Measurements from ENCODE around the gene AKR1E2. TPM values are rescaled to one million over a fixed set of nuclear protein-coding genes. Genes with fewer than 3 reads are reported as not detected.

Gene AKR1E2
- total RNA-seq, 5 donors from 2014 or later (not counting 1 experiment from before 2014, with no cell fraction given), result 3.7 to 24.5 (median 10.8) TPM

DNA sequence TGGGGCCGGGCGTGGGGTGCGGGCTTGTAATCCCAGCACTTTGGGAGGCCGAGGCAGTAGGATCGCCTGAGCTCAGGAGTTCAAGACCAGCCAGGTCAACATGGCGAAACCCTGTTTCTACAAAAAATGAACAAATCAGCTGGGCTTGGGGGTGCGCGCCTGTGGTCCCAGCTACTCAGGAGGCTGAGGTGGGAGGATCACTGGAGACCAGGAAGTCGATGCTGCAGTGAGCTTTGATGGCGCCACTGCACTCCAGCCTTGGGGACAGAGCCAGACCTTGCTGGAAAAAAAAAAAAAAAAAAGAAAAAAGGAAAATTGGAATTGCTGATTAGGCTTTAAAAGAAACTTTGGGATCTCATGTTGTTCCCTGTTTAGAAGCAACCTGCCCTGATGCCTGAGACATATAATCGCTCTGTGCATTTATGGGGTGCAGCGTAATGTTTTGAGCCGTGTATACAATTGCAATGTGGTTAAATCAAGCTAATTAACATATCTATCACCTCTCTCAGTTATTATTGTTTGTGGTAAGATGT is 851 bp downstream of the AKR1E2 start:
- Mint-ChIP-seq H3K27me3 (peaks cover 4 to 57% of the 10 kb centered on the region in 2 donors), H3K27ac (peak overlapping the region in 1 of 2 donors; percentile 77), H3K36me3 (no peaks in the 10 kb centered on the region), H3K4me3 (peak overlapping the region; percentile 64 to 76 (median 73)), H3K9me3 (no peaks in the 10 kb centered on the region), H3K4me1 (peaks cover 12 to 44% (median 27%) of the 10 kb centered on the region in 3 donors)
- ATAC-seq (replicated peaks in 1 of 4) (no peak), DNase-seq (no peak)
- H3K9me3 ChIP-seq, result no peaks in the 10 kb centered on the region
- peaks cover 0 to 26% of the 10 kb centered on the region in 2 experiments for H3K27me3 ChIP-seq (replicated peaks in 1 of 2; ENCODE audit: control insufficient read depth in 2 of 2, extremely low read depth in 1 of 2, insufficient read depth in 2 of 2, low read length in 1 of 2)
- H3K4me1 ChIP-seq (ENCODE audit: control insufficient read depth in 1 of 2, extremely low read depth in 1 of 2, insufficient read depth in 2 of 2, low read length in 2 of 2), result peaks cover 4 to 15% of the 10 kb centered on the region in 2 experiments
- ChIA-PET CTCF (interaction anchor here (0.5 to 1.8 kb wide), 6 partner anchors 11 to 482 kb away, joined by 3 to 11 read pairs (median 4); no protein-coding TSS in a partner anchor), POLR2A (interaction anchor here in 1 of 2 donors (0.6 to 0.7 kb wide), 2 partner anchors 598 to 1284 kb away, joined by 6 to 12 read pairs; no protein-coding TSS in a partner anchor)
- no peaks in the 10 kb centered on the region for H3K36me3 ChIP-seq (ENCODE audit: control insufficient read depth in 2 of 2, extremely low read depth in 1 of 2, insufficient read depth in 1 of 2, low read length in 1 of 2)
- 48% methylated on average over 8 of the region's 13 CpGs for WGBS (ENCODE audit: insufficient coverage)
- H3K4me3 ChIP-seq (ENCODE audit: control insufficient read depth in 1 of 2, extremely low read depth in 1 of 2, low read length in 1 of 2), result peak overlapping the region; percentile 17 to 49
- peak overlapping the region; percentile 33 for H3K27ac ChIP-seq (ENCODE audit: low read length)

DNA sequence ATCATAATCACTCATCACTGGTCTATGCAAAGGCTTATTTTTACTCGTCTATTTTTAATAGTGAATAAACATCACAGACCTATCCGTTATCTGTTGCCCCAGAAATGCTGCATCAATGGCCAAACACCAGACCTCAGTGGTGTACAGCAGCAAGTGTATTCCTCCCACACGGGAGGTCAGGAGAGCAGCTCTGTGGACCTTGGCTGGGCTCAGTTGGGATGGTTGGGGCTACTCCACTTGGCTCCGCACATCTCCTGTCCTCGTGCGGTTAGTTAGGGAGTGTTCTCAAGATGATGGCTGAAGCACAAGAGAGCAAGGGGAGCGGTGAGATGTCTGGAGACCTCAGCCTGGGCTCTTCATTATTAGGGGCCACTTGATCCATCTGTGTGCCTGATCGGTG is 2.0 kb downstream of the AKR1E2 start:
- Mint-ChIP-seq H3K4me3 (no peak overlapping the region), H3K36me3 (no peaks in the 10 kb centered on the region), H3K27ac (peak overlapping the region in 1 of 2 donors; percentile 34), H3K4me1 (peaks cover 12 to 45% (median 31%) of the 10 kb centered on the region in 3 donors), H3K9me3 (no peaks in the 10 kb centered on the region), H3K27me3 (peaks cover 4 to 53% of the 10 kb centered on the region in 2 donors)
- no peak overlapping the region for H3K4me3 ChIP-seq (ENCODE audit: control insufficient read depth in 1 of 2, extremely low read depth in 1 of 2, low read length in 1 of 2)
- H3K36me3 ChIP-seq (ENCODE audit: control insufficient read depth in 2 of 2, extremely low read depth in 1 of 2, insufficient read depth in 1 of 2, low read length in 1 of 2), result no peaks in the 10 kb centered on the region
- no peak overlapping the region for H3K27ac ChIP-seq (ENCODE audit: low read length)
- ATAC-seq (replicated peaks in 1 of 4) (no peak), DNase-seq (no peak)
- 77% methylated on average over 5 of the region's 8 CpGs for WGBS (ENCODE audit: insufficient coverage)
- POLR2A ChIA-PET, result interaction anchor here (0.6 kb wide), 2 partner anchors 533 to 1168 kb away, joined by 3 to 6 read pairs; no protein-coding TSS in a partner anchor
- H3K27me3 ChIP-seq (replicated peaks in 1 of 2; ENCODE audit: control insufficient read depth in 2 of 2, extremely low read depth in 1 of 2, insufficient read depth in 2 of 2, low read length in 1 of 2), result peaks cover 0 to 22% of the 10 kb centered on the region in 2 experiments
- no peaks in the 10 kb centered on the region for H3K9me3 ChIP-seq
- H3K4me1 ChIP-seq (ENCODE audit: control insufficient read depth in 1 of 2, extremely low read depth in 1 of 2, insufficient read depth in 2 of 2, low read length in 2 of 2), result peaks cover 4 to 15% of the 10 kb centered on the region in 2 experiments
- CTCF ChIA-PET, result no interaction called here

DNA sequence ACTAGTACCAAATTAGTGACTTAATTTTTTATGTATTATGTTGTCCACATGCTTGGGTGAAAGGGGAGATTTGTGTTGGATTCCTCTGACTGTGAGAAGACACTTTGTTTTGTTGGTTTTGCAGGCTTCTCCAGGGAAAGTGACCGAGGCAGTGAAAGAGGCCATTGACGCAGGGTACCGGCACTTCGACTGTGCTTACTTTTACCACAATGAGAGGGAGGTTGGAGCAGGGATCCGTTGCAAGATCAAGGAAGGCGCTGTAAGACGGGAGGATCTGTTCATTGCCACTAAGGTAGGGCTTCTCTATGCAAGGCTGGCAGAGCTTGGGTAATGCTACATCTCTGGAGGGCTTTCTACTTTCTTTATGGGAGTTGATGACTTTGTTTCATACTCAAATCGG is 4.5 kb downstream of the AKR1E2 start:
- DNase-seq, result no peak
- ChIA-PET CTCF (interaction anchor here in 1 of 2 donors (0.6 kb wide), 1 partner anchor 1593 kb away, joined by 3 read pairs; no protein-coding TSS in a partner anchor), POLR2A (interaction anchor here in 1 of 2 donors (0.6 kb wide), 1 partner anchor 1644 kb away, joined by 3 read pairs; no protein-coding TSS in a partner anchor)
- Histone ChIP-seq H3K36me3 (ENCODE audit: control insufficient read depth in 2 of 2, extremely low read depth in 1 of 2, insufficient read depth in 1 of 2, low read length in 1 of 2) (no peaks in the 10 kb centered on the region), H3K27me3 (replicated peaks in 1 of 2; ENCODE audit: control insufficient read depth in 2 of 2, extremely low read depth in 1 of 2, insufficient read depth in 2 of 2, low read length in 1 of 2) (peaks cover 0 to 15% of the 10 kb centered on the region in 2 experiments), H3K27ac (ENCODE audit: low read length) (no peak overlapping the region), H3K4me3 (ENCODE audit: control insufficient read depth in 1 of 2, extremely low read depth in 1 of 2, low read length in 1 of 2) (no peak overlapping the region), H3K9me3 (no peaks in the 10 kb centered on the region), H3K4me1 (ENCODE audit: control insufficient read depth in 1 of 2, extremely low read depth in 1 of 2, insufficient read depth in 2 of 2, low read length in 2 of 2) (peaks cover 4 to 18% of the 10 kb centered on the region in 2 experiments)
- Mint-ChIP-seq H3K9me3 (no peaks in the 10 kb centered on the region), H3K4me1 (peaks cover 23 to 67% (median 40%) of the 10 kb centered on the region in 3 donors), H3K4me3 (no peak overlapping the region), H3K36me3 (no peaks in the 10 kb centered on the region), H3K27ac (no peak overlapping the region), H3K27me3 (peaks cover 0 to 41% of the 10 kb centered on the region in 2 donors)
- ATAC-seq (replicated peaks in 1 of 4), result no peak
- 96% methylated on average over 7 of the region's 8 CpGs for WGBS (ENCODE audit: insufficient coverage)

DNA sequence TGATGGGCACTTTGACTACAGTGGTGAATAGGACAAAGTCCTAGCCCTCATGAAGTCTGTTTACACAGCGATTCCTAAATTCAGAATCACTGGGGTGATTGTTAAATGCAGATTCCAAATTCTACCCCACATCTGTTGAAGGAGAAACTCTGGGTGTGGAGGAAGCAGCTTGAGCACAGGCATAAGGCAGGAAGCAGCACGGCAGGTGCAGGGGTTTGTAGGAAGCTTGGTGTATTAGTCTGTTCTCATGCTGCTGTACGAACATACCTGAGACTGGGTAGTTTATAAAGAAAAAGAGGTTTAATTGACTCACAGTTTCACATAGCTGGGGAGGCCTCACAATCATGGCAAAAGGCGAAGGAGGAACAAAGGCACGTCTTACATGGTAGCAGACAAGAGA is 5.1 kb downstream of the AKR1E2 start:
- peak overlapping the region in 1 of 2 donors; percentile 77 for H3K27ac Mint-ChIP-seq
- ChIA-PET POLR2A (no interaction called here), CTCF (interaction anchor here in 1 of 2 donors (2.0 kb wide), 1 partner anchor 19 kb away, joined by 7 read pairs; no protein-coding TSS in a partner anchor)

DNA sequence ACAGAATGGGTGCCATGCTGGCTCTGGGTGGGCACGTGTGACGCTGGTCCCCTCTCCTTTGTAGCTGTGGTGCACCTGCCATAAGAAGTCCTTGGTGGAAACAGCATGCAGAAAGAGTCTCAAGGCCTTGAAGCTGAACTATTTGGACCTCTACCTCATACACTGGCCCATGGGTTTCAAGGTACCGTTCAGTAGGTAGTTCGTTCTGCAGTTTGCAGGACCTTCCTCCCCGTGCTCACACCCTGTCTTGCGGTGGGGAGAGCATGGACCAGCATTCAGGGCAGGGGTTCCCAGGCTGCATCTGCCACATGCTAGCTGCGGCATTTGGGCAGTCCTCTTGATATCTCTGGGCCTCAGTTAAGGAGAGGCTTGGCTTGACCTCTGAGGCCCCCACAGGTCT is 7.3 kb downstream of the AKR1E2 start:
- 98% methylated on average over 7 of the region's 7 CpGs for WGBS (ENCODE audit: insufficient coverage)
- CTCF ChIA-PET, result interaction anchor here in 1 of 2 donors (0.7 to 2.0 kb wide), 2 partner anchors 17 to 20 kb away, joined by 3 to 7 read pairs; no protein-coding TSS in a partner anchor
- H3K4me1 Mint-ChIP-seq, result peaks cover 27 to 58% (median 47%) of the 10 kb centered on the region in 3 donors

More for the DNA sequence above, 5.1 kb downstream of the AKR1E2 start:
- ATAC-seq (replicated peaks in 1 of 4) (no peak), DNase-seq (no peak)
- Histone ChIP-seq H3K9me3 (no peaks in the 10 kb centered on the region), H3K27me3 (replicated peaks in 1 of 2; ENCODE audit: control insufficient read depth in 2 of 2, extremely low read depth in 1 of 2, insufficient read depth in 2 of 2, low read length in 1 of 2) (peaks cover 0 to 10% of the 10 kb centered on the region in 2 experiments), H3K4me1 (ENCODE audit: control insufficient read depth in 1 of 2, extremely low read depth in 1 of 2, insufficient read depth in 2 of 2, low read length in 2 of 2) (peaks cover 2 to 18% of the 10 kb centered on the region in 2 experiments), H3K4me3 (ENCODE audit: control insufficient read depth in 1 of 2, extremely low read depth in 1 of 2, low read length in 1 of 2) (no peak overlapping the region), H3K27ac (ENCODE audit: low read length) (no peak overlapping the region), H3K36me3 (ENCODE audit: control insufficient read depth in 2 of 2, extremely low read depth in 1 of 2, insufficient read depth in 1 of 2, low read length in 1 of 2) (no peaks in the 10 kb centered on the region)
- H3K4me3 Mint-ChIP-seq, result no peak overlapping the region
- peaks cover 25 to 67% (median 41%) of the 10 kb centered on the region in 3 donors for H3K4me1 Mint-ChIP-seq
- H3K9me3 Mint-ChIP-seq, result no peaks in the 10 kb centered on the region
- peaks cover 0 to 36% of the 10 kb centered on the region in 2 donors for H3K27me3 Mint-ChIP-seq
- H3K36me3 Mint-ChIP-seq, result no peaks in the 10 kb centered on the region
- WGBS (ENCODE audit: insufficient coverage), result 53% methylated on average over 2 of the region's 5 CpGs

DNA sequence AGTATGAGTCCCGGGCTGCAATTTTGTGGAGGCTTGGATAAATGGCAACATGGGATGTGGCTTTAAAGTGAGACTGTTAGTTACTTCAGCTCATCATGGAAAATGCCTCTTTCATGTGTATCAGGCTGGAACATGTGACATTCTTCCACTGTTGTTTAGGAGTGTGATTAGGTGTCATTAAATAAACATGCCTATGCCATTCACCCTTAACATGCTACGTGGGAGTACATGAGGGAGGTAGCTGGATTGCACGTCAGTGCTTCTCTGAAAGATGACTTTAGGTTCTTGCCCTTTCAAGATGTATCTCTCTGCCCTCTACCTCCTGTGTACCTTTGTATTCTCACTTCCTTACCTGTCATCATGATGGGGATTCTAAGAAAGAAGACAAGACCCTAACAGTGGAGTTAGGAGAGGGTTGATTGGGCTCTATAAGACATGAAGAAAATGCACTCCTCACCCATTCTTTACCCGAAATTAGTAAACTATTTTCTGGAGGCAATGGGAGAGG is 8.9 kb downstream of the AKR1E2 start:
- Histone ChIP-seq H3K27me3 (replicated peaks in 1 of 2; ENCODE audit: control insufficient read depth in 2 of 2, extremely low read depth in 1 of 2, insufficient read depth in 2 of 2, low read length in 1 of 2) (peaks cover 0 to 3% of the 10 kb centered on the region in 2 experiments), H3K9me3 (no peaks in the 10 kb centered on the region), H3K4me3 (ENCODE audit: control insufficient read depth in 1 of 2, extremely low read depth in 1 of 2, low read length in 1 of 2) (no peak overlapping the region), H3K27ac (ENCODE audit: low read length) (peak overlapping the region; percentile 62), H3K36me3 (ENCODE audit: control insufficient read depth in 2 of 2, extremely low read depth in 1 of 2, insufficient read depth in 1 of 2, low read length in 1 of 2) (no peaks in the 10 kb centered on the region), H3K4me1 (ENCODE audit: control insufficient read depth in 1 of 2, extremely low read depth in 1 of 2, insufficient read depth in 2 of 2, low read length in 2 of 2) (peaks cover 12 to 29% of the 10 kb centered on the region in 2 experiments)
- H3K4me1 Mint-ChIP-seq, result peaks cover 27 to 49% (median 47%) of the 10 kb centered on the region in 3 donors
- POLR2A ChIA-PET, result no interaction called here
- H3K36me3 Mint-ChIP-seq, result no peaks in the 10 kb centered on the region
- H3K4me3 Mint-ChIP-seq, result peak overlapping the region in 1 of 3 donors; percentile 35
- WGBS (ENCODE audit: insufficient coverage), result 92% methylated on average over 1 of the region's 4 CpGs
- H3K27me3 Mint-ChIP-seq, result peaks cover 0 to 12% of the 10 kb centered on the region in 2 donors
- DNase-seq (no peak), ATAC-seq (replicated peaks in 1 of 4) (peak in 3 of 4 experiments; percentile 11 to 66 (median 19))
- CTCF ChIA-PET, result interaction anchor here in 1 of 2 donors (0.8 to 2.0 kb wide), 2 partner anchors 14 to 607 kb away, joined by 3 to 18 read pairs; no protein-coding TSS in a partner anchor
- peak overlapping the region; percentile 92 to 95 for H3K27ac Mint-ChIP-seq
- no peaks in the 10 kb centered on the region for H3K9me3 Mint-ChIP-seq

More for the DNA sequence above, 7.3 kb downstream of the AKR1E2 start:
- Mint-ChIP-seq H3K36me3 (no peaks in the 10 kb centered on the region), H3K27me3 (peaks cover 0 to 21% of the 10 kb centered on the region in 2 donors), H3K9me3 (no peaks in the 10 kb centered on the region), H3K4me3 (no peak overlapping the region), H3K27ac (peak overlapping the region in 1 of 2 donors; percentile 54)
- Histone ChIP-seq H3K4me1 (ENCODE audit: control insufficient read depth in 1 of 2, extremely low read depth in 1 of 2, insufficient read depth in 2 of 2, low read length in 2 of 2) (peaks cover 12 to 29% of the 10 kb centered on the region in 2 experiments), H3K27me3 (replicated peaks in 1 of 2; ENCODE audit: control insufficient read depth in 2 of 2, extremely low read depth in 1 of 2, insufficient read depth in 2 of 2, low read length in 1 of 2) (peaks cover 0 to 3% of the 10 kb centered on the region in 2 experiments), H3K9me3 (no peaks in the 10 kb centered on the region), H3K4me3 (ENCODE audit: control insufficient read depth in 1 of 2, extremely low read depth in 1 of 2, low read length in 1 of 2) (no peak overlapping the region), H3K27ac (ENCODE audit: low read length) (no peak overlapping the region), H3K36me3 (ENCODE audit: control insufficient read depth in 2 of 2, extremely low read depth in 1 of 2, insufficient read depth in 1 of 2, low read length in 1 of 2) (no peaks in the 10 kb centered on the region)
- ATAC-seq (replicated peaks in 1 of 4) (no peak), DNase-seq (no peak)
- POLR2A ChIA-PET, result no interaction called here

Measured in T-cell (primary cell).